ENCODE results near the gene OTOF. TPM values are rescaled to one million over a fixed set of nuclear protein-coding genes. Genes with fewer than 3 reads are reported as not detected.

Gene OTOF
- total RNA-seq, 1 experiment from 2014 or later, result 0.10 TPM

DNA sequence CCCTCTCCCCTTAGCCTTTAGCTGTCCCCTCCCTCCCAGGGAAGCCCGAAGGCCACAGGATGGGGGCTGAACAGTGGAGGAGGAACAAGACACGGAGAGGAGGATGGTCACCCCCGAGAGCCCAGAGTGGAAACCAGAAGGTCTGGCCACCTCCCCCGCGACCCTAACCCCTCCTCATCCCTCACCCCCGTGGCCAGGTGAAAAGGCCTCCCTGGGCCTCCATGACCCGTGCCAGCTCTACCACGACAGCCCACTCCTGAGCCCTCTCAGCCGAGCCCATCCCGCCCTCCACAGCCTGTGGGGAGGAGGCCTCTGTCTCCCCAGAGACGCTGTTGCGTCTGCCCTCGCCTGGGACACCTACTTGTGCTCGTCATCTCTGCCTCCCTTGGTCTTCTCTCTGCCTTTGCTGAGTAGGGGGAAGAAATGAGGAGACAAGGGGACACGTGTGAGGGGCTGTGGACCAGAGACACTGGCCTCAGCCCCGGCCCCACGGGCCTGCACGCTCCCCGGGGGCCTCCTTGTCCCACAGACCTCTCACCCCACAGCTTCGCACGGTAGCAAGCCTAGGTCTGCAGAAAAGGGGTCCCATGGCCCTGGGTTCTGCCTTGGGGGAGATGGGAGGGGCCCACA, 32.5 kb upstream of the OTOF start:
- Histone ChIP-seq H3K4me1 (ENCODE audit: control insufficient read depth in 1 of 2, insufficient read depth in 2 of 2, low read length in 2 of 2) (no peaks in the 10 kb centered on the region), H4K20me1 (ENCODE audit: insufficient read depth) (no peaks in the 10 kb centered on the region), H2AFZ (ENCODE audit: low read depth, low read length, poor library complexity, severe bottlenecking) (no peak overlapping the region), H3K27me3 (ENCODE audit: insufficient read depth, low read length) (no peaks in the 10 kb centered on the region), H3K79me2 (ENCODE audit: insufficient read depth, low read length) (no peaks in the 10 kb centered on the region), H3K9me2 (ENCODE audit: insufficient read depth) (no peaks in the 10 kb centered on the region), H3K9ac (ENCODE audit: low read length) (no peak overlapping the region), H3K36me3 (ENCODE audit: control insufficient read depth in 1 of 2, insufficient read depth in 2 of 2, low read length in 2 of 2) (no peaks in the 10 kb centered on the region), H3K4me3 (replicated peaks in 1 of 2; ENCODE audit: low read depth in 1 of 2, low read length in 2 of 2) (no peak overlapping the region), H3K27ac (ENCODE audit: low read depth, low read length) (no peak overlapping the region), H3K4me2 (ENCODE audit: low read length) (no peak overlapping the region), H3K9me3 (ENCODE audit: control insufficient read depth in 1 of 2, insufficient read depth in 1 of 2, low read depth in 1 of 2, low read length in 2 of 2) (no peaks in the 10 kb centered on the region)
- no peak for ATAC-seq
- DNase-seq (ENCODE audit: low read depth, low spot score), result no peak
- intact Hi-C loops (cut with micrococcal nuclease), result no loop called here
- RAD21 ChIA-PET (ENCODE audit: low non-redundant PET in 1 of 2, low total read pairs in 2 of 2, uncharacterized antibody in 2 of 2, unreplicated experiment in 2 of 2), result no interaction called here
- no TSS peak for BruUV-seq (replicated peaks)
- CTCF ChIA-PET, result no interaction called here
- TF ChIP-seq ZNF274 (IDR thresholded peaks at IDR 0.05; ENCODE audit: low read depth, low read length) (no peak), SRF (IDR thresholded peaks at IDR 0.05; ENCODE audit: low read depth) (no peak), YY1 (IDR thresholded peaks at IDR 0.05; ENCODE audit: extremely low read depth, insufficient replicate concordance, low read depth, low read length) (no peak), EZH2phosphoT487 (IDR thresholded peaks at IDR 0.05; ENCODE audit: borderline replicate concordance) (no peak), CBX3 (IDR thresholded peaks at IDR 0.05; ENCODE audit: low read depth) (no peak), EGR1 (IDR thresholded peaks at IDR 0.05; ENCODE audit: low read depth) (no peak), TCF7L2 (IDR thresholded peaks at IDR 0.05; ENCODE audit: borderline replicate concordance, extremely low read depth, insufficient read depth, insufficient read length) (no peak), ZFX (IDR thresholded peaks at IDR 0.05) (no peak), CEBPB (IDR thresholded peaks at IDR 0.05; ENCODE audit: low read depth) (no peak), JUND (IDR thresholded peaks at IDR 0.05) (no peak), EZH2 (IDR thresholded peaks at IDR 0.05) (no peak), POLR2AphosphoS5 (IDR thresholded peaks at IDR 0.05; ENCODE audit: low read depth, low read length) (no peak), POLR2A (IDR thresholded peaks at IDR 0.05; ENCODE audit: borderline replicate concordance, extremely low read depth, insufficient read depth, insufficient read length) (no peak), SIN3A (IDR thresholded peaks at IDR 0.05; ENCODE audit: low read depth) (no peak)
- TF ChIP-seq, protein P1, sequence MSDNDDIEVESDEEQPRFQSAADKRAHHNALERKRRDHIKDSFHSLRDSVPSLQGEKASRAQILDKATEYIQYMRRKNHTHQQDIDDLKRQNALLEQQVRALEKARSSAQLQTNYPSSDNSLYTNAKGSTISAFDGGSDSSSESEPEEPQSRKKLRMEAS (IDR thresholded peaks at IDR 0.05), result no peak
- TF ChIP-seq, protein P2, sequence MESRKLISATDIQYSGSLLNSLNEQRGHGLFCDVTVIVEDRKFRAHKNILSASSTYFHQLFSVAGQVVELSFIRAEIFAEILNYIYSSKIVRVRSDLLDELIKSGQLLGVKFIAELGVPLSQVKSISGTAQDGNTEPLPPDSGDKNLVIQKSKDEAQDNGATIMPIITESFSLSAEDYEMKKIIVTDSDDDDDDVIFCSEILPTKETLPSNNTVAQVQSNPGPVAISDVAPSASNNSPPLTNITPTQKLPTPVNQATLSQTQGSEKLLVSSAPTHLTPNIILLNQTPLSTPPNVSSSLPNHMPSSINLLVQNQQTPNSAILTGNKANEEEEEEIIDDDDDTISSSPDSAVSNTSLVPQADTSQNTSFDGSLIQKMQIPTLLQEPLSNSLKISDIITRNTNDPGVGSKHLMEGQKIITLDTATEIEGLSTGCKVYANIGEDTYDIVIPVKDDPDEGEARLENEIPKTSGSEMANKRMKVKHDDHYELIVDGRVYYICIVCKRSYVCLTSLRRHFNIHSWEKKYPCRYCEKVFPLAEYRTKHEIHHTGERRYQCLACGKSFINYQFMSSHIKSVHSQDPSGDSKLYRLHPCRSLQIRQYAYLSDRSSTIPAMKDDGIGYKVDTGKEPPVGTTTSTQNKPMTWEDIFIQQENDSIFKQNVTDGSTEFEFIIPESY (IDR thresholded peaks at IDR 0.05; ENCODE audit: extremely low read depth, insufficient replicate concordance, low read length), result no peak
- TF ChIP-seq, protein P3, sequence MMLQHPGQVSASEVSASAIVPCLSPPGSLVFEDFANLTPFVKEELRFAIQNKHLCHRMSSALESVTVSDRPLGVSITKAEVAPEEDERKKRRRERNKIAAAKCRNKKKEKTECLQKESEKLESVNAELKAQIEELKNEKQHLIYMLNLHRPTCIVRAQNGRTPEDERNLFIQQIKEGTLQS (IDR thresholded peaks at IDR 0.05), result no peak
- POLR2A ChIA-PET, result no interaction called here

Measured in HCT116 (cell line).